ENCODE results near the gene TRIO. TPM values are rescaled to one million over a fixed set of nuclear protein-coding genes. Genes with fewer than 3 reads are reported as not detected.

TRIO gene
- total and polyA plus RNA-seq, 2 of the 8 experiments (the other 6 are each of a cell fraction or from before 2014, with no cell fraction given), result 35.1 to 69.1 TPM

DNA sequence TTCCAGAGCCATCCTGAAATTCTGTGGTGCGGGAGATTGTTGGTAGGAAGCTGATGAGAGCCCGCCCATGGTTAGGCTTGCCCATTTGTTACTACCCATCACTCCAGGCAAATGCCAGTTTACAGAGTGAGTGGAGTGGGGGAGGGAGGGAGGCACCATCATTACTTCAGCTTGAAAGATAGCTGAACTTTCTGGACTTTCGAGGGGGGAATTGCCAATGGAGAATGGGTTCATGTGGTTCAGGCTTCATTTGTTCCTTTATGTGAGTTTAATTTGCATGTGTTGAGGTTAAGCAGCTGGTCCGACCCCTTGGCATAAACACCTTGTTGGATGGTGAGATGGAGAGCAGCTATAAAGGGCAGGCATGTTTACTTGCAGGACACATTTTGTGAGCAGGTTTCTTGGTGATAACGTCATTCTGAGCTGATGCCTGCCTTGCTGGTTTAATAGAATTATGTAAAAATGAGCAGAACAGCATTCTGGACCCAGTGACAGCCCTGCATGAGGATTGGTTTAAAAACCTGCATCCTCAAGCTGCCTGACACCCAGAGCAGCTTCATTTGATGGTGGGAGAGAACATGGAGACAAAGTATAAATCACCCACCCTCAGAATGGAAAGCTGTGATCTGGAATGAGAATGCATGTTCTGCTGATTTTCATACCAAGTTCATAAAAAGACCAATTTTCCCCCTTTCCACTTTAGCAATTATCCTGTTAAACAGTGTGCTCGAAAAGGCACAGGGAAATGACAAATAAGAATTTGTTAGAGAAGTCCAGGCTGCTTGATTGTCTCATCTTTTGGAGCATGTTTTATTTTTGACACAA lies 106.3 kb downstream of the TRIO start (continued):
- TF ChIP-seq RAD21 (IDR thresholded peaks at IDR 0.05 in 1 of 2, conservative IDR thresholded peaks at IDR 0.05 in 1 of 2; ENCODE audit: low read depth in 2 of 2, low read length in 2 of 2) (no peak), RXRA (IDR thresholded peaks at IDR 0.05; ENCODE audit: insufficient read depth, low read depth, low read length) (no peak), POLR2AphosphoS5 (IDR thresholded peaks at IDR 0.05; ENCODE audit: low read depth, low read length) (no peak), GTF2F1 (IDR thresholded peaks at IDR 0.05; ENCODE audit: borderline replicate concordance, low read depth, low read length) (no peak), TEAD4 (IDR thresholded peaks at IDR 0.05; ENCODE audit: low read depth, low read length) (no peak), FOSL1 (IDR thresholded peaks at IDR 0.05; ENCODE audit: insufficient read depth, low read depth, low read length) (no peak), TAF7 (optimal IDR thresholded peaks at IDR 0.05; ENCODE audit: borderline replicate concordance, low read depth, low read length) (no peak)
- TF ChIP-seq, protein P1, sequence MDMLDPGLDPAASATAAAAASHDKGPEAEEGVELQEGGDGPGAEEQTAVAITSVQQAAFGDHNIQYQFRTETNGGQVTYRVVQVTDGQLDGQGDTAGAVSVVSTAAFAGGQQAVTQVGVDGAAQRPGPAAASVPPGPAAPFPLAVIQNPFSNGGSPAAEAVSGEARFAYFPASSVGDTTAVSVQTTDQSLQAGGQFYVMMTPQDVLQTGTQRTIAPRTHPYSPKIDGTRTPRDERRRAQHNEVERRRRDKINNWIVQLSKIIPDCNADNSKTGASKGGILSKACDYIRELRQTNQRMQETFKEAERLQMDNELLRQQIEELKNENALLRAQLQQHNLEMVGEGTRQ (IDR thresholded peaks at IDR 0.05; ENCODE audit: low read length), result no peak
- TF ChIP-seq, protein P2, sequence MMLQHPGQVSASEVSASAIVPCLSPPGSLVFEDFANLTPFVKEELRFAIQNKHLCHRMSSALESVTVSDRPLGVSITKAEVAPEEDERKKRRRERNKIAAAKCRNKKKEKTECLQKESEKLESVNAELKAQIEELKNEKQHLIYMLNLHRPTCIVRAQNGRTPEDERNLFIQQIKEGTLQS (IDR thresholded peaks at IDR 0.05; ENCODE audit: insufficient read depth, low read depth, low read length), result no peak
